ENCODE data around the gene PVALEF. TPM values are rescaled to one million over a fixed set of nuclear protein-coding genes. Genes with fewer than 3 reads are reported as not detected.

The PVALEF gene
- total RNA-seq, 1 experiment from 2014 or later, result not detected

GRCh38 chr17:81194225-81194760 is 29.0 kb downstream of the PVALEF start:
- Histone ChIP-seq H3K4me2 (ENCODE audit: insufficient read depth, insufficient read length, low read length) (no peak overlapping the region), H4K91ac (ENCODE audit: insufficient read length, low read depth, low read length) (no peak overlapping the region), H3T11ph (ENCODE audit: low read length) (no peak overlapping the region), H2BK15ac (ENCODE audit: low read depth, low read length) (no peak overlapping the region), H3K14ac (ENCODE audit: insufficient read depth, low read length) (no peak overlapping the region), H3K4ac (ENCODE audit: low read depth, low read length) (no peak overlapping the region), H2BK12ac (ENCODE audit: insufficient read length, low read depth, low read length) (no peak overlapping the region), H3K56ac (ENCODE audit: insufficient read length, low read depth, low read length) (no peak overlapping the region), H3K18ac (ENCODE audit: insufficient read length, low read depth, low read length) (no peak overlapping the region), H4K5ac (ENCODE audit: insufficient read length, low read depth, low read length) (no peak overlapping the region), H3K4me1 (ENCODE audit: insufficient read depth, low read length) (no peaks in the 10 kb centered on the region), H3K79me1 (ENCODE audit: insufficient read depth, low read depth, low read length, poor library complexity, severe bottlenecking) (no peaks in the 10 kb centered on the region), H3K9me3 (ENCODE audit: control insufficient read depth, low read depth, low read length) (no peaks in the 10 kb centered on the region), H3K9ac (ENCODE audit: extremely low read depth, insufficient read length, low read length) (no peak overlapping the region), H2AFZ (ENCODE audit: low read length) (no peak overlapping the region), H3K23me2 (ENCODE audit: insufficient read length, low read depth, low read length, poor library complexity, severe bottlenecking) (no peaks in the 10 kb centered on the region), H2BK20ac (ENCODE audit: low read depth, low read length, poor library complexity, severe bottlenecking) (no peak overlapping the region), H3K27ac (ENCODE audit: insufficient read length, low read depth, low read length) (no peak overlapping the region), H3K79me2 (ENCODE audit: insufficient read depth, low read length) (no peaks in the 10 kb centered on the region), H3K27me3 (ENCODE audit: insufficient read depth, low read length) (no peaks in the 10 kb centered on the region), H3K23ac (ENCODE audit: insufficient read length, low read depth, low read length) (no peak overlapping the region), H2BK5ac (ENCODE audit: insufficient read length, low read length) (no peak overlapping the region), H4K20me1 (ENCODE audit: control insufficient read depth, insufficient read depth, insufficient read length) (no peaks in the 10 kb centered on the region), H4K8ac (replicated peaks; ENCODE audit: insufficient read length, low read depth, low read length) (no peak overlapping the region), H2BK120ac (ENCODE audit: low read depth, low read length, poor library complexity, severe bottlenecking) (no peak overlapping the region), H2AK5ac (ENCODE audit: insufficient read length, low read length) (no peak overlapping the region)
- no CpG with 5 or more reads among the region's 21 CpGs for WGBS (ENCODE audit: extremely low coverage, insufficient read length, low lambda C conversion rate)
- peaks cover 0 to 14% (median 4%) of the 10 kb centered on the region in 3 experiments; a peak in 5 of 7 replicates for H3K36me3 Mint-ChIP-seq (ENCODE audit: insufficient read depth in 1 of 3, low read depth in 3 of 3)
- no peak for DNase-seq
- no peak overlapping the region for H3K4me3 Mint-ChIP-seq
- no peak for TF ChIP-seq CTCF (conservative IDR thresholded peaks at IDR 0.05)
- H3K9me3 Mint-ChIP-seq, result no peaks in the 10 kb centered on the region
- no peak overlapping the region for H3K27ac Mint-ChIP-seq
- no peaks in the 10 kb centered on the region for H3K27me3 Mint-ChIP-seq (ENCODE audit: low read depth)
- H3K4me1 Mint-ChIP-seq, result no peaks in the 10 kb centered on the region

Data from H9 (cell line).